ENCODE data around the gene SMAP2.
A peak's percentile ranks its signal among the peaks of the same experiment; 100 is the strongest.
"Not testable (repeated sequence)": the region's sequence is repeated elsewhere in the genome, so short reads cannot be mapped to it uniquely, and the experiment has no call there.

The SMAP2 gene

GRCh38 chr1:40373323-40374283 is at the start of gene SMAP2:
Gene SMAP2, plus strand, starts transcription at chr1:40373727. Its CDS starts 394 bp downstream, at chr1:40374121.
- peak; percentile 97 for DNase-seq

GRCh38 chr1:40331403-40331802 is 42.1 kb upstream of the SMAP2 start:
- not testable (repeated sequence) for DNase-seq

- no peak for DNase-seq
Measured at GRCh38 chr1:40332695-40333094, 40.8 kb upstream of the SMAP2 start.

GRCh38 chr1:40337443-40337842 is 36.1 kb upstream of the SMAP2 start:
- DNase-seq: no peak

- peak; percentile 91 for DNase-seq
Measured at GRCh38 chr1:40338745-40339419, 34.6 kb upstream of the SMAP2 start.

GRCh38 chr1:40339420-40340323 is 33.9 kb upstream of the SMAP2 start:
- no peak for DNase-seq

GRCh38 chr1:40341491-40342380 is 31.8 kb upstream of the SMAP2 start:
- DNase-seq: peak; percentile 22

GRCh38 chr1:40342381-40342717 is 31.2 kb upstream of the SMAP2 start:
- not testable (repeated sequence) for DNase-seq

- peak; percentile 24 for DNase-seq
Measured at GRCh38 chr1:40344597-40344996, 28.9 kb upstream of the SMAP2 start.

GRCh38 chr1:40350391-40350790 is 23.1 kb upstream of the SMAP2 start:
- no peak for DNase-seq

GRCh38 chr1:40351124-40351523 is 22.4 kb upstream of the SMAP2 start:
- DNase-seq: no peak

- DNase-seq: no peak
Measured at GRCh38 chr1:40352126-40352525, 21.4 kb upstream of the SMAP2 start.

- DNase-seq: no peak
Measured at GRCh38 chr1:40353082-40353481, 20.4 kb upstream of the SMAP2 start.

- no peak for DNase-seq
Measured at GRCh38 chr1:40357625-40358024, 15.9 kb upstream of the SMAP2 start.

GRCh38 chr1:40360631-40361030 is 12.9 kb upstream of the SMAP2 start:
- DNase-seq: no peak

- no peak for DNase-seq
Measured at GRCh38 chr1:40361201-40361600, 12.3 kb upstream of the SMAP2 start.

GRCh38 chr1:40361637-40362036 is 11.9 kb upstream of the SMAP2 start:
- DNase-seq: no peak

- no peak for DNase-seq
Measured at GRCh38 chr1:40362199-40362598, 11.3 kb upstream of the SMAP2 start.

- DNase-seq: no peak
Measured at GRCh38 chr1:40362699-40363098, 10.8 kb upstream of the SMAP2 start.

- no peak for DNase-seq
Measured at GRCh38 chr1:40363721-40364120, 9.8 kb upstream of the SMAP2 start.

GRCh38 chr1:40371707-40372258 is 1.7 kb upstream of the SMAP2 start:
- no peak for DNase-seq

Measured in stimulated activated CD4-positive, alpha-beta T cell treated with anti-CD3 and anti-CD28 coated beads, Interleukin-15, amount 100 ng/mL, for 24 hours (primary cell).